ENCODE measurements around the gene MACF1. TPM values are rescaled to one million over a fixed set of nuclear protein-coding genes. Genes with fewer than 3 reads are reported as not detected.

The MACF1 gene
- total RNA-seq, 4 donors from 2014 or later = 187 to 436 (median 261) TPM

DNA sequence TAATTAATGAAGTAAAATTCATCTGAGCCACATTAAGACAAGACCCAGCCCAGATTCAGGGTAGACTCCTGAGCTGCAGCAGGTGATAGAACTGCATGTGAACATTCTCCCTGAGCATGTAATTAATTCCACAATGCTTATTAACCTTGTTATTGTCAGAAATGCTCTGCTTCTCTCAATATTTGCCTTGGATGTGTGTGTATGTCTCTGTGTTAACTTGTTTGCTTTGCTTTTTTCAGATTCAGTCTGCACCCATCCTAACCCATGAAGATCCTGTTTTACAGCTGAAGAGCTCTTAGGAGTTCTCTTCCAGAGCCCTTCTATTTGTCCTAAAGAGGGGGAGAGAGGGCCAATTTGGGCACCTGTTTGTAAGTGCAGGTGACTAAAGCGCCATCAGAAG is 143.8 kb downstream of the MACF1 start:
- no peak overlapping the region for H3K4me3 ChIP-seq
- no peak for DNase-seq
- H3K36me3 ChIP-seq = peaks cover 0 to 83% (median 0%) of the 10 kb centered on the region in 3 donors
- H3K27ac ChIP-seq = no peak overlapping the region
- H3K4me1 ChIP-seq = no peaks in the 10 kb centered on the region
- H3K9me3 ChIP-seq = no peaks in the 10 kb centered on the region
- no peaks in the 10 kb centered on the region for H3K27me3 ChIP-seq
- TF ChIP-seq, protein P1, sequence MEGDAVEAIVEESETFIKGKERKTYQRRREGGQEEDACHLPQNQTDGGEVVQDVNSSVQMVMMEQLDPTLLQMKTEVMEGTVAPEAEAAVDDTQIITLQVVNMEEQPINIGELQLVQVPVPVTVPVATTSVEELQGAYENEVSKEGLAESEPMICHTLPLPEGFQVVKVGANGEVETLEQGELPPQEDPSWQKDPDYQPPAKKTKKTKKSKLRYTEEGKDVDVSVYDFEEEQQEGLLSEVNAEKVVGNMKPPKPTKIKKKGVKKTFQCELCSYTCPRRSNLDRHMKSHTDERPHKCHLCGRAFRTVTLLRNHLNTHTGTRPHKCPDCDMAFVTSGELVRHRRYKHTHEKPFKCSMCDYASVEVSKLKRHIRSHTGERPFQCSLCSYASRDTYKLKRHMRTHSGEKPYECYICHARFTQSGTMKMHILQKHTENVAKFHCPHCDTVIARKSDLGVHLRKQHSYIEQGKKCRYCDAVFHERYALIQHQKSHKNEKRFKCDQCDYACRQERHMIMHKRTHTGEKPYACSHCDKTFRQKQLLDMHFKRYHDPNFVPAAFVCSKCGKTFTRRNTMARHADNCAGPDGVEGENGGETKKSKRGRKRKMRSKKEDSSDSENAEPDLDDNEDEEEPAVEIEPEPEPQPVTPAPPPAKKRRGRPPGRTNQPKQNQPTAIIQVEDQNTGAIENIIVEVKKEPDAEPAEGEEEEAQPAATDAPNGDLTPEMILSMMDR (IDR thresholded peaks at IDR 0.05) = no peak
- no peak for TF ChIP-seq POLR2A (IDR thresholded peaks at IDR 0.05)

DNA sequence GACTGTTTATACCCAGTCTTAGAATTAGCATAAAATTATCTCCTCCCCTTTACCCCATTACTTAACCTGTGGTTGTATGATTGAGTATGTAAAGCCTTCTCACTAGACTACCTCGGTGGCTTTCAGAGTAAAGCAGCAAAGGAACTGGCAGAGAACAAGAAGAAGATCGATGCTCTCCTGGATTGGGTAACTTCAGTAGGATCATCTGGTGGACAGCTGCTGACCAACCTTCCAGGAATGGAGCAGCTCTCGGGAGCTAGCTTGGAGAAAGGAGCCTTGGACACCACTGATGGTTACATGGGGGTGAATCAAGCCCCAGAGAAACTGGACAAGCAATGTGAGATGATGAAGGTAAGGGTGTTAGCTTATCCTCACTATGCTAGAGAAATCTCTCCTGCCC is 148.4 kb downstream of the MACF1 start:
- Histone ChIP-seq H3K36me3 (peaks cover 0 to 99% (median 0%) of the 10 kb centered on the region in 3 donors), H3K27ac (no peak overlapping the region), H3K9me3 (no peaks in the 10 kb centered on the region), H3K4me1 (no peaks in the 10 kb centered on the region), H3K4me3 (no peak overlapping the region), H3K27me3 (no peaks in the 10 kb centered on the region)
- no peak for DNase-seq
- no peak for TF ChIP-seq POLR2A (IDR thresholded peaks at IDR 0.05)
- TF ChIP-seq, protein P1 (IDR thresholded peaks at IDR 0.05) = no peak

DNA sequence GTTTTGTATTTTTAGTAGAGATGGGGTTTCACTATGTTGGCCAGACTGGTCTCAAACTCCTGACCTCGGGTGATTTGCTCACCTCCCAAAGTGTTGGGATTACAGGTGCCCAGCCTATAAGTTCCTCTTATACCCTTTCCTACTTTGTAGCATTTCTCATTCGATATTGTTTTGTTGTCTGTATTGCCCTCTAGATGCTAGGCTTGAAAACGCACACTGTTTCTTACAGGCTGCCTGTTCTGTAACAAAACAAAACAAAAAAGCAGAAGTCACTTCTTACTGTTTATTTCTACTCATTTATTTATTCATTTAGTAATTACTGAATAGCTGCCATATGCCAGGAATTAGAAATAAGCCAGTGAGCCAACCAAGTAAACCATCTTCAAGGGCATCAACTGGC is 150.1 kb downstream of the MACF1 start:
- Histone ChIP-seq H3K4me3 (no peak overlapping the region), H3K27me3 (no peaks in the 10 kb centered on the region), H3K36me3 (peaks cover 0 to 99% (median 0%) of the 10 kb centered on the region in 3 donors), H3K4me1 (no peaks in the 10 kb centered on the region), H3K9me3 (no peaks in the 10 kb centered on the region), H3K27ac (no peak overlapping the region)
- DNase-seq = no peak
- TF ChIP-seq, protein P1 (IDR thresholded peaks at IDR 0.05) = no peak
- TF ChIP-seq POLR2A (IDR thresholded peaks at IDR 0.05) = no peak

DNA sequence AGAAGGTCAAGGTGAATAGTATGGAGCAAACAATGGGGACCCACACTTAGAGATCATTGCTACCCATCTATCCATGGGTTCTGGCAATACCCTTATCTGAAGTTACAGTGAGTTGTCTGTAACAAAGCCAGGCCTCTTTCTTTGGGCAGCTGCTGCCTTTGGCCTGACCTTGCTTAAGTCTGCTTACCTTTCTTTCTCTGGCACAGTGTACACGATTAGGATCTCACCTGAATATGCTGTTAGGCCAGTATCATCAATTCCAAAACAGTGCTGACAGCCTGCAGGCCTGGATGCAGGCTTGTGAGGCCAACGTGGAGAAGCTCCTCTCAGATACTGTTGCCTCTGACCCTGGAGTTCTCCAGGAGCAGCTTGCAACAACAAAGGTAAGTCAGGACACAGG is 154.0 kb downstream of the MACF1 start:
- Histone ChIP-seq H3K9me3 (no peaks in the 10 kb centered on the region), H3K4me3 (no peak overlapping the region), H3K36me3 (peaks cover 0 to 95% (median 0%) of the 10 kb centered on the region in 3 donors), H3K4me1 (no peaks in the 10 kb centered on the region), H3K27ac (no peak overlapping the region), H3K27me3 (no peaks in the 10 kb centered on the region)
- no peak for DNase-seq
- TF ChIP-seq POLR2A (IDR thresholded peaks at IDR 0.05) = no peak
- TF ChIP-seq, protein P1 (IDR thresholded peaks at IDR 0.05) = no peak

DNA sequence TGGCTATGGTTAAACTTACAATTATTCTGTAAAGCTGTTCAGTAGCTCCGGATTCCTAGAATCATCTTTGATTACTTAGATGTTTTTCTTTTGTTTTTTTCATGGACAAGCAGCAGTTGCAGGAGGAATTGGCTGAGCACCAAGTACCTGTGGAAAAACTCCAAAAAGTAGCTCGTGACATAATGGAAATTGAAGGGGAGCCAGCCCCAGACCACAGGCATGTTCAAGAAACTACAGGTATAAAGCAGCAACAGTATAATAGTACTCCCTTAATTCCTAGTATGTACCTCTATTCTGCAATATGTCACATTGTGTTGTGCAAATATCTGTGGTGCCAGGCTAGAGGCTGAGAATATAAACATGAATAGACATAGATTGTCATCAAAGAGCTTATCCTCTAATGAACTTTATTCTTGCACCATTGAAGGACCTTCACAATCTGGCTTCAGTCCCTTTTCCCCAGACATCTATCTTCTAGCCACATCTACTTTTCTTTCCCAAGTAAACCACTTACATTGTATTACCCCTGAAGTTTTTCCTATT is 154.6 kb downstream of the MACF1 start:
- DNase-seq = no peak
- peaks cover 0 to 90% (median 0%) of the 10 kb centered on the region in 3 donors for H3K36me3 ChIP-seq
- no peak overlapping the region for H3K27ac ChIP-seq
- no peaks in the 10 kb centered on the region for H3K9me3 ChIP-seq
- TF ChIP-seq, protein P1 (IDR thresholded peaks at IDR 0.05) = no peak
- TF ChIP-seq POLR2A (IDR thresholded peaks at IDR 0.05) = no peak
- no peaks in the 10 kb centered on the region for H3K4me1 ChIP-seq
- H3K27me3 ChIP-seq = no peaks in the 10 kb centered on the region
- H3K4me3 ChIP-seq = no peak overlapping the region

DNA sequence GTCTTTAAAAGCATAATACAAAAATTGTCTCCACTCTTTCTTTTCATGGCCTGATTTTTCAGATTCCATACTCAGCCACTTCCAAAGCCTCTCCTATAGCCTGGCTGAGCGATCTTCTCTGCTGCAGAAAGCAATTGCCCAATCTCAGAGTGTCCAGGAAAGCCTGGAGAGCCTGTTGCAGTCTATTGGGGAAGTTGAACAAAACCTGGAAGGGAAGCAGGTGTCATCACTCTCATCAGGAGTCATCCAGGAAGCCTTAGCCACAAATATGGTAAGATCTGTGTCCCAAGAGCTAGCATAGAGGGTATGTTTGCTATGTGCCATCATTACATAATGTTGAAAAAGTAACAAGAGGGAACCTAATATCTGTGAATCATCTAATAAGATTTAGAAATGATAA is 156.2 kb downstream of the MACF1 start:
- Histone ChIP-seq H3K27me3 (no peaks in the 10 kb centered on the region), H3K36me3 (peaks cover 0 to 88% (median 0%) of the 10 kb centered on the region in 3 donors), H3K4me3 (no peak overlapping the region), H3K9me3 (no peaks in the 10 kb centered on the region), H3K4me1 (no peaks in the 10 kb centered on the region), H3K27ac (no peak overlapping the region)
- TF ChIP-seq POLR2A (IDR thresholded peaks at IDR 0.05) = no peak
- TF ChIP-seq, protein P1 (IDR thresholded peaks at IDR 0.05) = no peak
- DNase-seq = no peak
